T-helper 1 cell (primary cell): ENCODE data around the gene TLCD3B.

Source experiments
- DNase-seq, 5 donors: peaks; one replicate each; pipeline ENCODE4 v3.0.0-alpha.2; 2012 to 2020

TLCD3B gene

DNA sequence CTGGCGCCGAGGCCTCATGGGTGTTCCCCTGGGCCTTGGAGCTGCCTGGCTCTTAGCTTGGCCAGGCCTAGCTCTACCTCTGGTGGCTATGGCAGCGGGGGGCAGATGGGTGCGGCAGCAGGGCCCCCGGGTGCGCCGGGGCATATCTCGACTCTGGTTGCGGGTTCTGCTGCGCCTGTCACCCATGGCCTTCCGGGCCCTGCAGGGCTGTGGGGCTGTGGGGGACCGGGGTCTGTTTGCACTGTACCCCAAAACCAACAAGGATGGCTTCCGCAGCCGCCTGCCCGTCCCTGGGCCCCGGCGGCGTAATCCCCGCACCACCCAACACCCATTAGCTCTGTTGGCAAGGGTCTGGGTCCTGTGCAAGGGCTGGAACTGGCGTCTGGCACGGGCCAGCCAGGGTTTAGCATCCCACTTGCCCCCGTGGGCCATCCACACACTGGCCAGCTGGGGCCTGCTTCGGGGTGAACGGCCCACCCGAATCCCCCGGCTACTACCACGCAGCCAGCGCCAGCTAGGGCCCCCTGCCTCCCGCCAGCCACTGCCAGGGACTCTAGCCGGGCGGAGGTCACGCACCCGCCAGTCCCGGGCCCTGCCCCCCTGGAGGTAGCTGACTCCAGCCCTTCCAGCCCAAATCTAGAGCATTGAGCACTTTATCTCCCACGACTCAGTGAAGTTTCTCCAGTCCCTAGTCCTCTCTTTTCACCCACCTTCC is 43.5 kb downstream of the TLCD3B start:
- no peak for DNase-seq

DNA sequence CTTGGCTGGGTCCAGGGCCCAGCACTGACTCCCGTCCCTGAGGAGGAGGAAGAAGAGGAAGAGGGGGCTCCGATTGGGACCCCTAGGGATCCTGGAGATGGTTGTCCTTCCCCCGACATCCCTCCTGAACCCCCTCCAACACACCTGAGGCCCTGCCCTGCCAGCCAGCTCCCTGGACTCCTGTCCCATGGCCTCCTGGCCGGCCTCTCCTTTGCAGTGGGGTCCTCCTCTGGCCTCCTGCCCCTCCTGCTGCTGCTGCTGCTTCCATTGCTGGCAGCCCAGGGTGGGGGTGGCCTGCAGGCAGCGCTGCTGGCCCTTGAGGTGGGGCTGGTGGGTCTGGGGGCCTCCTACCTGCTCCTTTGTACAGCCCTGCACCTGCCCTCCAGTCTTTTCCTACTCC is 44.1 kb downstream of the TLCD3B start:
- DNase-seq: no peak

DNA sequence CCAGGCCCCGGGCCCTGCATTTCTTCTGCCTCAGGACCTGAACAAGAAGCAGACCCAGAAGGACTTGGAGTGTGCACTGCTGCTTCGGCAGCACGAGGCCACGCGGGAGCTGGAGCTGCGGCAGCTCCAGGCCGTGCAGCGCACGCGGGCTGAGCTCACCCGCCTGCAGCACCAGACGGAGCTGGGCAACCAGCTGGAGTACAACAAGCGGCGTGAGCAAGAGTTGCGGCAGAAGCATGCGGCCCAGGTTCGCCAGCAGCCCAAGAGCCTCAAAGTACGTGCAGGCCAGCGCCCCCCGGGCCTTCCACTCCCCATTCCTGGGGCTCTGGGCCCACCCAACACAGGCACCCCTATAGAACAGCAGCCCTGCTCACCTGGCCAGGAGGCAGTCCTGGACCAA is 44.8 kb downstream of the TLCD3B start:
- no peak for DNase-seq

DNA sequence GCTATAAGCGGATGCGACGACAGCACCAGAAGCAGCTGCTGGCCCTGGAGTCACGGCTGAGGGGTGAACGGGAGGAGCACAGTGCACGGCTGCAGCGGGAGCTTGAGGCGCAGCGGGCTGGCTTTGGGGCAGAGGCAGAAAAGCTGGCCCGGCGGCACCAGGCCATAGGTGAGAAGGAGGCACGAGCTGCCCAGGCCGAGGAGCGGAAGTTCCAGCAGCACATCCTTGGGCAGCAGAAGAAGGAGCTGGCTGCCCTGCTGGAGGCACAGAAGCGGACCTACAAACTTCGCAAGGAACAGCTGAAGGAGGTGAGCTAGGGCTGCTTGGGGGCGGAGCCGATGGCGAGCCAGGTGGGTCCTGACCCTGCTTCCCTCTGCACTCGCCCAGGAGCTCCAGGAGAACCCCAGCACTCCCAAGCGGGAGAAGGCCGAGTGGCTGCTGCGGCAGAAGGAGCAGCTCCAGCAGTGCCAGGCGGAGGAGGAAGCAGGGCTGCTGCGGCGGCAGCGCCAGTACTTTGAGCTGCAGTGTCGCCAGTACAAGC is 45.7 kb downstream of the TLCD3B start:
- DNase-seq: no peak

DNA sequence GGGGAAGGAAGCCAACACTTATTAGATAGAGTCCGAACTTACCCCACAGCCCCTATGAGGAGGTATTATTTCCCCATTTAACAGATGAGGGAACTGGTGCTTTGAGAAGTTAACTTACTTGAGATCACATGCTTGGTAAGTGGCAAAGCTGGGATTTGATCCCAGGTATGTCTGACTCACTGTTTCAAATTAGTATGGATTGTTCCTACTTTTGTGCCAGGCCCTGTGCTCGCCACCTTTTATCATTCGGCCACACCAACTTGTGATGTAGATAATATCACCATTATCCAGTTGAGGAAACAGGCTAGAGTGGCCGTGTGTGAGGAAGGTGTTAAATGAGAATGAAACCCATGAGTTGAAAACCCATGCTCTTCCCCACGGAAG is 46.3 kb downstream of the TLCD3B start:
- DNase-seq: no peak

DNA sequence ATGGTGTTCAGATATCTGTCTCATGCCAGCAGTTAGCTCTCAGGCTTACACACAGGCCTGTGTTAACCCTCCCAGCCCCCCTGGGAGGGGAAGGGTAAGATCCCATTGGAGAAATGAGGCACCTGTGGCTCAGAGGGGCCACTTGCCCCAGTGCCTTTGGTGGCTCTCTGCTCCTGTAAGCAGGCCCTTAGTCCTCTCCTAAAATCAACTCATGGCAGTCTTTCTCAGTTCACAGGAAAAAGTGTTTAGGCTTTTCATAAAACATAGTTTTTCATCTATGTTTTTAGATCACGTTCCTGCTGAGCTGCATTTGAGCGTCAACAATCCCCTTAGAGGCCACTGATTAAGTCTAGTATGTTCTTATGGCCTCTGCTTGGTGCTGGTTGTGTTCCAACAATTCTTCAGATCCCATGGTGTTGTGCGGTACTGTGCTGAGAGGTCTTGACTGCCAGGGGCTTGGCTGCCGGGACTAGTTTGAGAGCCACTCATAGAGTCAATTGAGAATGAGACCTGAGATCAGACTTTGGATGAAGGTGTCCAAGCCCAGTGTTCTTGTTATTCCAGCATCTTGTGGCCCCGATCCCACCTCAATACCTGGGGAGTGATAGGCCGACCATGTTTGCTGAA is 46.8 kb downstream of the TLCD3B start:
- no peak for DNase-seq

DNA sequence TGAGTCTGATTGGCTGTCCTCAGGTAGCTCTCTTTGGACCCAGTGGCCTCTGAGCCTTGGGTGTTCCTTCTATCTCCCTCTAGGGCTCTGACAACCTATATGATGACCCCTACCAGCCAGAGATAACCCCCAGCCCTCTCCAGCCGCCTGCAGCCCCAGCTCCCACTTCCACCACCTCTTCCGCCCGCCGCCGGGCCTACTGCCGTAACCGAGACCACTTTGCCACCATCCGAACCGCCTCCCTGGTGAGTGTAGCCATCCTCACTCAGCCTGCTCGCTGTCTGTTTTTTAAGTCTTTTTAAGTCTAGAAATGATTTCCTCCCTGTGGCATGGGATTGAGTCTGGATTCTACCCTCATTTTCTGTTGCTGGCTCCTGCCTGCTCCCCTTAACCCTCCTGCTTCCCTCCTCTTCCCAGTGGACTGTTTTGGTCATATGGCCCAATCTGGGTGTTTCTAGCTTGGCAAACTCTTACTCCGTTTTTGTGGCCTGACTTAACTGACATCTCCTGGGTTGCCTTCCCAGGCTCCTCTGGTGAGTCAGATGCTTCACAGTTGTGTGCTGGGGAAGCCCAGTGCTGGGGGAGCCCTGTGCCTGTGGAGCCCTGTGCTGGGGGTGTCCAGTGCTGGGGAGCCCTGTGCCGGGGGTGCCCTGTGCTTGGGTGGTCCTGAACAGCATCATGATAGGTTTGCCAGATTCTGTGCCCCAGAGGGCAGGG is 47.5 kb downstream of the TLCD3B start:
- no peak for DNase-seq

DNA sequence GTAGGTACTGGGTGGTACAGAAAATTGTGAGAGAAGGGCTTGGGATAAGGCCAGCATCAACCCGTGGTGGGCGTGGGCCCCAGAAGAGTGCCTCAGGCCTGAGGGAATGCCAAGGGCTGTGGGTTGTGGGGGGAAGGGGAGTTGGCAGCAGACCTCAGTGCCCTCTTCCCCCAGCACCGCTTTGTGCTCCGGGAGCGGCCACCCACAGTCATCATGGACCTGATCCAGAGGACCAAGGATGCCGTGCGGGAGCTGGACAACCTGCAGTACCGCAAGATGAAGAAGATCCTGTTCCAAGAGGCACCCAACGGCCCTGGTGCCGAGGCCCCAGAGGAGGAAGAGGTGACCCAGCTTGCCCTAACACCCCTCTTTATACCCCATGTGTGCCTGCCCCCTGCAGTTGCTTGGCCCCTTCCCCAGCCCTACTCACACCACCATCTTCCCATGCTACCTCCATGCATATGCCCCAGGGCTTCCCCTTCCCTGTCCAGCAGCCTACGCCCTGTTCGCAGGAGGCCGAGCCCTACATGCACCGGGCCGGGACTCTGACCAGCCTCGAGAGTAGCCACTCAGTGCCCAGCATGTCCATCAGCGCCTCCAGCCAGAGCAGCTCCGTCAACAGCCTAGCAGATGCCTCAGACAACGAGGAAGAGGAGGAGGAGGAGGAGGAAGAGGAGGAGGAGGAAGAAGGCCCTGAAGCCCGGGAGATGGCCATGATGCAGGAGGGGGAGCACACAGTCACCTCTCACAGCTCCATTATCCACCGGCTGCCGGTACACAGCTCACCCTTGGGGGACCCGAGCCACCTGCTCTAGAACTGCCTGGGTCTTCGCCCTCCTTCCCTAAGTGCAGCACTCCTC is 48.3 kb downstream of the TLCD3B start:
- DNase-seq: no peak

DNA sequence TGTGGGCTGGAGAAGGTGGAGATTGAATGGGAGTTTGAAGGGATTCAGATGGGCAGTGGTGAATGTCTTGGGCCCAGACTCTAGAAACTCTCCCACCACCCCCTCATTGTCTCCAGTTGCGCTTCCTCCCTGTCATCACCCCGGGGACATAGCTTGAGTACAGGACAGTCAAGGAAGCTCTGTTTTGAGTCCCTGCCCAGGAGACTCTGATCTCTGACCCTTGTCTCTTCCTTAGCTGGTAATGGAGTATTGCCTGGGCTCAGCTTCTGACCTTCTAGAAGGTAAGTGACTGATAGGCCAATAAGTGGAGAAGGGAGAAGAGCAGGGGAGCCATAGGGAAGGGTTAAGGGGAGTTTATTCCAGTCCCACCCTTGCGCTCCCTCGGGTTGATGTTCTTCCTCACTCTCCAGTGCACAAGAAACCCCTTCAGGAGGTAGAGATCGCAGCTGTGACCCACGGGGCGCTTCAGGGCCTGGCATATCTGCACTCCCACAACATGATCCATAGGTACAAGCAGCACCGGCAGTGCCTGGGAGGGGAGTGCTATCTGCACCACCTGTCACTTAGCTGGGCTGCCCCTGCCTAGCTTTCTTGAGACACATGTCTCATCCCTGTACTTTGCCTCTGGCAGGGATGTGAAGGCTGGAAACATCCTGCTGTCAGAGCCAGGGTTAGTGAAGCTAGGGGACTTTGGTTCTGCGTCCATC is 52.4 kb downstream of the TLCD3B start:
- DNase-seq: no peak

DNA sequence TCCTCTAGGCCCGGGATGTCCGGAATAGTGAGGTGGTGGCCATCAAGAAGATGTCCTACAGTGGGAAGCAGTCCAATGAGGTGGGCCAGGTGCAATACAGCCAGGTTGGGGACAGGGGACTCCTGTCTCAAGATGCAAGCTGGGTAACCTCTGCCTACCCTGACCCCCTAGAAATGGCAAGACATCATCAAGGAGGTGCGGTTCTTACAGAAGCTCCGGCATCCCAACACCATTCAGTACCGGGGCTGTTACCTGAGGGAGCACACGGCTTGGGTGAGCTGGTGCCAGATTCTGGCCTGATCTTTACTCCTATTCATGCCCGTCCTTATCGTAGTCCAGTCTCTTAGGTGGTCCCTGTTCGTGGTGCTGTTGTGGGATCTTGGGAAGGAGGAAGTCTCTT is 53.0 kb downstream of the TLCD3B start:
- DNase-seq: no peak

DNA sequence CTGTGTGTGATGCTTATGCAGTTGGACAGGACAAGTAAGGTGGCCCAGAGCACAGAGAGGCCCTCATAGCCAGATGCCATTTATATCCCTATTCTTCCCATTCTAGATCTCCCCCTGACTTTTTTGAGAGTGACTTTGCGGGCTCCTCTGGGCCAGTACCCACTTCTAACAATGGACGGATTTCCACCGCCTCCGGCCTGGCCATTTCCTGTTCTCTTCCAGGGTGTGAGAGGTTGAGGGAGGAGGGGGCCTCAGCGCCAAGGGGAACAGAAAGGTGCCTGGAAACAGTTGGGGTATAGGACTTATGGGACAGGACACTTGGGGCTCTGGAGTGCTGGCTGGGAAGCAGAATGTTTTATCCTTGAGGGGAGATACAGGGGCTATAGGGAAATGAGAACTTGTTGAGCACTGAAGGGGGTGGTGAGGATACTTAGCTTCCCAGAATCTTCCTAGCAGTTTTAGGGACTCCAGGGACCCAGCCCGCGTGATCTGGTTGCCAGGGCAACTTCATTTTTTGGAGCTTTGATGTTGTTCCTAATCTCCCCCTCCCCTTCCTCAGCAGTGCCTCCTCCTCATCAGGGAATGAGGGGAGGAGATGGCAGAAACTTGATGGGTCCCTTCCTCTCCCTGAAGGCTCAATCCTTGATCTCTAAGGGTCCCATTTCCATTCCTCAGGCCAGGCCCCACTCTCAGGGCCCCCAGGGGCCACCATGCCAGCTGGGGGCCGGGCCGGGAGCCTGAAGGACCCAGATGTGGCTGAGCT is 53.8 kb downstream of the TLCD3B start:
- no peak for DNase-seq

DNA sequence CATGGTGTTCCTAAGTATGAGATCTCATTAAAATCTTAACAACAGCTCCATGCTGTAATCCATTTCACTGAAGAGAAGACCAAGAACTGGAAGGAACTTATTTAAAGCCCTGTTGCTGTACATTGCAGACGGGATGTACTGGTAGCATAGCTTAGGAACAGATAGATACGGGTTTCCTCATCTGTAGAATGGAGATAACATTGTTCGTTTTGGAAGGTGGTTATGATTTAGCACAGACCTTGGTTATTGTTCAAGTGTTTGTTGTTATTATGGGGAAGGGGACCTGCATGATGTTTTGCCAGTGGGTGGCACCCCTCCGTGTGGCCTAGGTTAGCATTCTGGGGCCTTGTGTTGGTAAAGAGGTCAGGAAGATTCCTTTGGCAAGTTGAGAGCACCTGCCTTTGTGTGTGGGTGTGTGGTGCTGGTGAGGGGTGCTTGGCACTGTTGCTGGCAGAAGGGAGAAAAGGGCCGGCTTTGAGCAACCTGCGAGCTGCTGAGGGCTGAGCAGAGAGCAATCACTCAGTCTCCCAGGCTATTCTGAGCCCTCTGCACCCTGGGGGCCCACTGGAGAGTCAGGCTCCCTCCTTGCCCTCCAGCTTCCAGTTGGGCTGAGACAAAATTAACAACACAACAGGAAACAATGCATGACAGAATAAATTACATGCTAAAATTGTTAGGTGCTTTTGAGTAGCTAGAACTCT is 55.1 kb downstream of the TLCD3B start:
- no peak for DNase-seq

DNA sequence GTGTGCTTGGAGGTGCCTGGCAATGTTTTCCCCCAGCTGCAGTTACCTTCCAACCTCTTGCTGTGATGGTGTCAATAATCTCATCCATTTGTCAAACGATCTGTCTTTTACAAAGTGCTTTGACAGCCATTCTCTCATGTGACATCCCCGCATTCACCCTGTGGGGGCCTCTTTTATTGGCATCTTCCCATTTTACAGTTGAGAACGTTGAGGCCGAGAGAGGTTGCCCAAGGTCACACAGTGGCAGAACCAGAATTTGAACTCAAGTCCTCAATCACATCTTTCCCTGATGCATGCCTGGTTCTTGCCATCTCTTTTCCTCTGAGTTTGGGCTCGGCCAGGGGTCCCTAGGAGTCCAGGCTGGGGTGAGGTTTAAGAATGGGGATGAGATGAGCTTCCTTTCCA is 55.9 kb downstream of the TLCD3B start:
- DNase-seq: no peak
